GM21526 (cell line): Measurements from ENCODE around the gene ZCCHC8.
"Not testable (repeated sequence)": the region's sequence is repeated elsewhere in the genome, so short reads cannot be mapped to it uniquely, and the experiment has no call there.

Experiments
- ATAC-seq: cut with Tn5 transposase; IDR thresholded peaks from one replicate; pipeline ENCODE4 v1.9.1; 2021; ENCODE audit warnings: moderate library complexity; ENCODE audit not compliant: unreplicated experiment, low FRiP score

The ZCCHC8 gene

DNA sequence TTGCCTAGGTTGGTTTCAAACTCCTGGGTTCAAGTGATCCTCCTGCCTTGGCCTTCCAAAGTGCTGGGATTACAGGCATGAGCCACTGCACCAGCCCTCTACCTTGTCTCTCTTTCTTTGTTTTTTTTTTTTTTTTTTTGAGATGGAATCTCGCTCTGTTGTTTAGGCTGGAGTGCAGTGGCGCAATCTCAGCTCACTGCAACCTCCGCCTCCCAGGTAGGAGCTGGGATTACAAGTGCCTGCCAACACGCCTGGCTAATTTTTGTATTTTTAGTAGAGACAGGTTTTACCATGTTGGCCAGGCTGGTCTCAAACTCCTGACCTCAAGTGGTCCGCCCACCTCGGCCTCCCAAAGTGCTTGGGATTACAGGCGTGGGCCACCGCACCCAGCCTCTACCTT, 61.9 kb downstream of the ZCCHC8 start:
- ATAC-seq, result not testable (repeated sequence)

DNA sequence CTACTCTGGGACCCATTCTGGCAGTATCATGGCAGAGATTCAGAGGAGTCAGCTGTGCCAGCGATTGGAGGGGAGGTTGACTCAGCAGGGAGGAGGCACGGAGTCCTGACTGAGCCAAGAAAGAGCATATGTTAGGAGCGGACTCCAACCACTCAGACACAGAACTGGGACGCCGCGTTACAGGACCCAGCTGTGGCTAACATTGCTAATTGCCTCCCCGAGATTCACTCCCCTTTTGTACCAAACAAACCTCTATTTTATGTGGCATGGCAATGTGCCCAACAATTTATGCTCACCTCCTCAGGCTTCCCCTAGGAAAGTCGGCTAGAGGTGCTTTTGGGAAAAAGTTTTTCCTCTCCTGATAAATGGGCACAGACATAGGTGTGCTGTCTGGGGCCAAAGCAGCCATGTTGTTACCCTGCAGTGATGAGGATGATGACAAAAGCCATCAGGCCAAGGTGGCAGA, 63.0 kb downstream of the ZCCHC8 start:
- no peak for ATAC-seq

DNA sequence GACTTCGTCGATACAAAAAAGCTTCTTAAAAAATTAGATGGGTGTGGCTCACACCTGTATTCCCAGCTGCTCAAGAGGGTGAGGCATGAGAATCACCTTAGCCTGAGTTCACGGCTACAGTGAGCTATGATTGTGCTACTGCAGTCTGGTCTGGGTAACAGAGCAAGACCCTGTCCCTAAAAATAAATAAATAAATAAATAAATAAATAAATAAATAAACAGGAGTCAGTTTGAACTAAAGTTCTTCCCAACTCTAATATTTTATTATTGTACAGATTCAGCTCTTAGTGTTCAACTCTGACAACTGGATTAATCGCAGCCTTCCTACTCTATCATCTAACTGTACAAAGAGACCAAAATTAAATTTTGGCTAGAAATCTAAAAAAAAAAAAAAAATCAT, 65.5 kb downstream of the ZCCHC8 start:
- ATAC-seq, result no peak

DNA sequence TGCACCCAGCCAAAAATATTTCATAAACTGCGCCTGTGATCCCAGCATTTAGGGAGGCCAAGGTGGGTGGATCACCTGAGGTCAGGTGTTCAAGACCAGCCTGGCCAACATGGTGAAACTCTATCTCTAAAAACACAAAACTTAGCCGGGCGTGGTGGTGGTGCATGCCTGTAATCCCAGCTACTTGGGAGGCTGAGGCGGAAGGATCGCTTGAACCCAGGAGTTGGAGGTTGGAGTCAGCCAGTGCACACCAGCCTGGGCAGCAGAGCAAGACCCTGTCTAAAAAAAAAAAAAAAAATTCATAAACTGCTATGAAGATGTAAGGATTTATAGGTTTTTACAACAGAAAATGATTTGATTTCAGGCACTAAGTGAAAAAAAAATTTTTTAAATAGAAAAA, 71.7 kb downstream of the ZCCHC8 start:
- ATAC-seq, result not testable (repeated sequence)

DNA sequence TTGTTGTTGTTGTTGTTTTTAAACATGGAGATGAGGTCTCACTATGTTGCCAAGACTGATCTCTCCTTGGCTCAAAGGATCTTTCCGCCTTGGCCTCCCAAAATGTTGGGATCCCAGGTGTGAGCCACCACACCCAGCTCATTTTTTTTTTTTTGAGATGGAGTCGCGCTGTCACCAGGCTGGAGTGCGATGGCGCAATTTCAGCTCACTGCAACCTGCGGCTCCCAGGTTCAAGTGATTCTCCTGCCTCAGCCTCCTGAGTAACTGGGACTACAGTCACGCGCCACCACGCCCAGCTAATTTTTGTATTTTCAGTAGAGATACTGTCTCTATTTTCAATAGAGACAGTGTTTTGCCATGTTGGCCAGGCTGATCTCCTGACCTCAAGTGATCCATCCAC, 73.3 kb downstream of the ZCCHC8 start:
- no peak for ATAC-seq

DNA sequence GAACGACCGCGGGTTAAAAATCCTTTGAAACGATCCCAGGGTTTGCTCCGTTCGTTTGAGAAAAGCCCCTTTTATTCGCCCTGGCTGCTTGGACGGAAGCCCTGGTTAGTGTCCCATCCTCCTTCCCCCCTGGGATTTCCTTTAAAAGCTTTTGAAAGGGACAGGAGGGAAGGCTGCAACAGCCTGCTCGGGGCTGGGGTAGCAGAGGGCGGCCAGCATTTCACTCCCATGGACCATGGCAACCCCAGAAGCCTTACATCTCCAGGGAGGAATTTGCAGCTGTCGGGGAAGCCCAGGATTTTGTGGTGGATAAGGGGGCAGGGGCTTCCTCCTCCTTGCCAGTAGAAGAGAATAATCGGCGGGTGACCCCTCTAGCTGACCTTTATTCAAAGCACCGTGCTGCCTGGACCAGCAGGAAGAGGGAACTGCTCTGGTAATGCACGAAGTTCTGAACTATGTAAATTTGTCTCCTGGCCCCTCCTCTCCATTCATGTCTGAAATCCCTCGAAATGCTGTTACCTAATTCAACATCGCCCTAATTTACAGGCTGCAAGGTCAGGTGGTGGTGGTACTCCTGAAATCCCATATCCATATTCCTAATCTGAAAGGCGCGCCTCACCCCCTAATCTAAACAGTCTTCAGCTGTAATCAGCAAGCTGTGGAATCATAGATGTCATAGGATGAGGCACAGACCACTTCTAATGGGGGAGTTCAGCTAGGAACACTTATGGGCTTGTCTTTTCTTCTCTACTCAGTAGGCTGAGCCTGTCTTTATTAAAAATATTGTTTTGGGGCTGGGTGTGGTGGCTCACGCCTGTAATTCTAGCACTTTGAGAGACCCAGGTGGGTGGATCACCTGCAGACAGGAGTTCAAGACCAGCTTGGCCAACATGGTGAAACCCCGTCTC, 77.2 kb downstream of the ZCCHC8 start:
- ATAC-seq, result no peak

DNA sequence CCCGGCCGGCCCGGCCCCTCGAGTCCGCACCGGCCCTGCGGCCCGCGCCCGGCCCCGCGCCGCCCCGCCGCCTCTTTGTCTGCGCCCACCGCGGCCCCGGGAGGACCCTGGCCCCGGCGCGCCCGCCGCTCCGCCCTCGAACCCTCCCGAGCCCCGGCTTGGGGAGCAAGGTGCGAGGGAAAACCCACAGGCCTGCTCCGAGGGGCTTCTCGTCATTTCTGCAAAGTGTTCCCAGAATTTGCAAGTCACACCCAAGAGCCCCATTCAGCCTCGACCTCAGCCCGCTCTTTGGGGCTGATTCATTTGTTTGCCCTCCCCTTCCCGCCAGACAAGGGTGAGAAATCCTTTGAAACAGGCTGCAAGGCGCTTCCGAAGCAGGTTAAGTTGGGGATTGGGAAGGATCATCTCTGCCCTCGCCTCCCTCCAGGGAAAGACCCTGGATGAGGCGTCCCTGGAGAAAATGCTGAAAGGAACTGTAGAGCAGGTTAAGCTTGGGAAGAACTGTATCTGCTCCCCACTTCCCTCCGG, 77.9 kb downstream of the ZCCHC8 start:
- peak; percentile 4 for ATAC-seq

DNA sequence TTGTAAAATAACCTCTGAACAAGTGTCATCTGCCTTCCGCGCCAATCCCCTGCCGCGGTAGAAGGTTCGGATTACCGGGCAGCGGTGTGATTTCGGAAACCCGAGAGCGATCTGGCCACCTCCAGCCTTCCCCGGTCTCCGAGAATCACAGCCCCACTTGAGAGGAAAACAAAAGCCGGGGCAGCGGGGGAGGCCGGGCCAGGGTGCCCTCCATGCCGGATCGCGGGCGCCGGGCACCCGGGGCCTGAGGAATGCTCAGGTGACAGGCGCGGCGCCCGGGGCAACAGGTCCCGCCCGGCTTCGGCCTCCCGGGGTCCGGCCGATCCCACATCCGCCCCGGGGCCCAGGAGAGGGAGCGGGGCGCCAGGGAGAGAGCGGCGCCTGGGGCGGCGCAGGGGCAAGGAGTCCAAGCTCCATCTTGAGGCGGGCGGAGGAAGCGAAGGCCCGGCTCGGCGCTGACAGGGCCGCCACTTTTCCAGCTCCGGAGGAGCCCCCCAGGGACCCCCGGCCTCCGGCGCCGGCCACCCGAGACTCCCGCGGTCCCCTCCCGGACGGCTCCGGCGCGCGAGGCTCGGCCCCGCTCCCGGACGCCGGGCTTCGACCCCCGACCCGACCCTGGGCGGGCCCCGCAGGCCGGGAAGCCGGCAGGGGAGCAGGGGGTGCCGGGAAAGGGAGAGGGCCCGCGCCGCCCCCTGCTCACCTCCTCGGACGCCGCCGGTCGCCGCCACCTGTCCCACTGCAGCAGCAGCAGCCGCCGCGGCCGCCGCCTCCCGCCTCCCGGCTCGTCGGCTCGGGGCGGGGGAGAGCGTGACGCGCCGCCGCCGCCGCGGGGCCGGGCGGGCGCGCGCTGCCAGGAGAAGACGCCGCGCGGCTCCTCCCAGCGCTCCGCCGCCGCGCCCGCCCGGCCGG, 78.7 kb downstream of the ZCCHC8 start, which contains the start of gene CLIP1:
TSS of gene CLIP1 (minus strand) at position 849 of the 909 bp plus-strand sequence. CDS start 42,217 bp downstream, outside the sequence.
- peak; percentile 43 for ATAC-seq
